ENCODE results near the gene ASCL4. TPM values are rescaled to one million over a fixed set of nuclear protein-coding genes. Genes with fewer than 3 reads are reported as not detected.

Gene ASCL4
- total and polyA plus RNA-seq, 2 of the 8 experiments (the other 6 are each of a cell fraction or from before 2014, with no cell fraction given), result not detected

DNA sequence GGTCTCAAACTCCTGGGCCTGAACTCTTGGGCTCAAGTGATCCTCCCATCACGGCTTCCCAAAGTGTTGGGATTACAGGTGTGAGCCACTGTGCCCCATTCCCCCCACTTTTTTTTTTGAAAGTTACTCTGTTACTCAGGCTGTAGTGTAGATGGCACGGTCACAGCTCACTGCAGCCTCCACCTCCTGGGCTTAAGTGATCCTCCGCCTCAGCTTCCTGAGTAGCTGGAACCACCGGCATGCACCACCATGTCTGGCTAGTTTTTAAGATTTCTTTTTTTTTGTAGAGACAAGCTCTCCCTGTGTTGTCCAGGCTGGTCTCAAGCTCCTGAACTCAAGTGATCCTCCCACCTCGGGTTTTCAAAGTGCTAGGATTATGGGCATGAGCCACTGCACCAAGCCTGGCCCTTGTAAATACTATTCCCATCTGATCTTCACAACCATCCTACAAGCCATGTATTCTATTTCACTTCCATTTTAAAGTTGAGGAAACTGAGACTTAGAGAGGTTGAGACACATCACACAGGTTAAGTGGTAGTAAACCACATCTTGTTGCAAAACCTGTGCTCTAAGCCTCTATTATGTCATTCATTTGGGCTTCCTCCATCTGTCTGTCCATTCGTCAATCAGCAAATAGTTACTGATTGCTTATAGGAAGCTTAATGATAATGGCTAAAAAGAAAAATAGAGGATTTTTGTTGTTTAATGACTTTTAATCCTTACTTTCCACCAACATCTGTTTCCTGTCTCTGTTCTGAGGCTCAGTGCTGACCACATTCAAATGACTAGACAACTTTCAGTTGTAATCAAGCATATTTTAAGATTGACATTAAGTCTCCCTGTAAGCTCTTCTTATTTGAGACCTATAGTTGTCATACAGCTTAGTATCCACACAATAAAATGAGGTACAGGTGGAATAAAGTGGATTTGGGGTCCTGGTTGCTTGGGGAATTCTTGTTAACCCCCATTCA, 9.2 kb downstream of the ASCL4 start:
- WGBS, 2 experiments (ENCODE audit: extremely low coverage in 1 of 2, insufficient coverage in 1 of 2, insufficient read length in 1 of 2, insufficient replicate concordance in 2 of 2, low coverage in 1 of 2, low lambda C conversion rate in 2 of 2, missing lambda C conversion rate in 1 of 2), result 73% methylated on average over 6 of the region's 6 CpGs; no CpG with 5 or more reads in 1 of the 2 experiments
- no peak overlapping the region for H4K5ac ChIP-seq (ENCODE audit: insufficient read length, low read depth, low read length)
- H3K27me3 ChIP-seq (replicated peaks in 1 of 4; ENCODE audit: control insufficient read depth in 3 of 4, extremely low read depth in 1 of 4, insufficient read depth in 3 of 4, low read length in 3 of 4), result peaks cover 0 to 3% (median 0%) of the 10 kb centered on the region in 4 experiments; a peak in 2 of 7 replicates
- TF ChIP-seq RXRA (IDR thresholded peaks at IDR 0.05; ENCODE audit: insufficient read depth, low read depth, low read length) (no peak), CBX8 (IDR thresholded peaks at IDR 0.05; ENCODE audit: borderline replicate concordance, low read depth, low read length) (no peak), JUND (IDR thresholded peaks at IDR 0.05; ENCODE audit: low read length) (no peak), GABPA (IDR thresholded peaks at IDR 0.05; ENCODE audit: borderline replicate concordance, insufficient read depth, low read length) (no peak), EZH2 (IDR thresholded peaks at IDR 0.05; ENCODE audit: low read depth, low read length, severe bottlenecking) (no peak)

More for the DNA sequence above, 9.2 kb downstream of the ASCL4 start:
- no peak overlapping the region for H4K91ac ChIP-seq (replicated peaks; ENCODE audit: insufficient read length, low read length)
- H2BK120ac ChIP-seq (replicated peaks; ENCODE audit: low read depth, low read length), result no peak overlapping the region
- H3K23ac ChIP-seq (ENCODE audit: insufficient read length), result no peak overlapping the region
- H3K4me1 ChIP-seq (replicated peaks in 1 of 4; ENCODE audit: control insufficient read depth in 3 of 4, insufficient read depth in 4 of 4, low read length in 3 of 4), result no peaks in the 10 kb centered on the region
- no peak overlapping the region for H4K8ac ChIP-seq (ENCODE audit: extremely low read depth, insufficient read depth, low read length)
- H3K4me2 ChIP-seq (ENCODE audit: insufficient read depth in 1 of 2, low read depth in 2 of 2, low read length in 2 of 2), result no peak overlapping the region
- no peak overlapping the region for H2BK20ac ChIP-seq (ENCODE audit: low read length)
- H3K36me3 ChIP-seq (ENCODE audit: control insufficient read depth in 2 of 4, insufficient read depth in 4 of 4, low read length in 3 of 4), result no peaks in the 10 kb centered on the region
- H3K18ac ChIP-seq (ENCODE audit: extremely low read depth, low read length), result no peak overlapping the region
- H3K9ac ChIP-seq (replicated peaks in 1 of 4; ENCODE audit: extremely low read depth in 1 of 4, low read depth in 3 of 4, low read length in 3 of 4), result no peak overlapping the region
- DNase-seq (ENCODE audit: low read depth in 1 of 2, low spot score in 2 of 2), result no peak
- H3K56ac ChIP-seq (replicated peaks; ENCODE audit: insufficient read length, low read depth, low read length), result no peak overlapping the region
- no peak overlapping the region for H2BK5ac ChIP-seq (ENCODE audit: low read depth, low read length)
- no peaks in the 10 kb centered on the region for H3K9me3 ChIP-seq (ENCODE audit: insufficient read depth in 2 of 2, low read depth in 1 of 2, low read length in 1 of 2)
- H3K4ac ChIP-seq (replicated peaks; ENCODE audit: insufficient read length, low read depth, low read length), result no peak overlapping the region
- H2AFZ ChIP-seq (ENCODE audit: low read length), result no peak overlapping the region
- no peak overlapping the region for H2BK15ac ChIP-seq (ENCODE audit: low read length)
- H3K4me3 ChIP-seq (ENCODE audit: extremely low read depth in 1 of 4, insufficient read depth in 2 of 4, low read depth in 3 of 4, low read length in 4 of 4), result no peak overlapping the region
- H3K23me2 ChIP-seq (ENCODE audit: low read depth, low read length), result no peaks in the 10 kb centered on the region; the same call in 1 of the 2 replicates
- ChIA-PET CTCF (ENCODE audit: partially characterized antibody) (interaction anchor here (1.0 to 1.8 kb wide), 5 partner anchors 9 to 135 kb away, joined by 3 to 6 read pairs (median 5); partner anchors contain the start of gene ASCL4), POLR2A (ENCODE audit: partially characterized antibody) (interaction anchor here (0.7 kb wide), 1 partner anchor 60 kb away, joined by 4 read pairs; no protein-coding TSS in a partner anchor)
- H2BK12ac ChIP-seq (ENCODE audit: low read depth, low read length), result no peak overlapping the region
- H3K79me2 ChIP-seq (ENCODE audit: control insufficient read depth in 1 of 2, insufficient read depth in 2 of 2, low read length in 2 of 2), result no peaks in the 10 kb centered on the region
- FAIRE-seq, result no peak
- no peak overlapping the region for H2AK5ac ChIP-seq (ENCODE audit: low read depth, low read length)
- no peak overlapping the region for H3K14ac ChIP-seq (ENCODE audit: insufficient read length)
- no peak overlapping the region for H3K27ac ChIP-seq (ENCODE audit: low read depth, low read length)
- H3K79me1 ChIP-seq (ENCODE audit: low read depth, low read length), result no peaks in the 10 kb centered on the region
- no peaks in the 10 kb centered on the region for H4K20me1 ChIP-seq (replicated peaks in 1 of 2; ENCODE audit: control insufficient read depth in 1 of 2, insufficient read depth in 2 of 2, low read length in 2 of 2)

Measured in H1 (cell line).